Ishikawa (cell line): ENCODE measurements around the gene KLHL7.

Experiments
- CEBPB ChIP-seq: IDR thresholded peaks from 2 replicates; pipeline ENCODE4 v1.6.1; 2012
- CREB1 ChIP-seq: IDR thresholded peaks from 2 replicates; pipeline ENCODE4 v1.6.1; 2012; ENCODE audit warnings: low read depth
- EGR1 ChIP-seq: IDR thresholded peaks from 2 replicates; pipeline ENCODE4 v1.6.1; 2012
- EP300 ChIP-seq: IDR thresholded peaks from 2 replicates; pipeline ENCODE4 v1.6.1; 2012; ENCODE audit warnings: borderline replicate concordance
- FOXM1 ChIP-seq: IDR thresholded peaks from 2 replicates; pipeline ENCODE4 v1.6.1; 2012; ENCODE audit warnings: low read depth, borderline replicate concordance
- MAX ChIP-seq: IDR thresholded peaks from 2 replicates; pipeline ENCODE4 v1.6.1; 2012
- NFIC ChIP-seq: IDR thresholded peaks from 2 replicates; pipeline ENCODE4 v1.6.1; 2012
- RAD21 ChIP-seq: IDR thresholded peaks from 2 replicates; pipeline ENCODE4 v1.6.1; 2012; ENCODE audit warnings: low read depth
- REST ChIP-seq: IDR thresholded peaks from 2 replicates; pipeline ENCODE4 v1.6.1; 2012; ENCODE audit warnings: low read depth, mild to moderate bottlenecking
- TAF1 ChIP-seq: IDR thresholded peaks from 2 replicates; pipeline ENCODE4 v1.6.1; 2012; ENCODE audit warnings: low read depth, mild to moderate bottlenecking
- TCF12 ChIP-seq: IDR thresholded peaks from 2 replicates; pipeline ENCODE4 v1.6.1; 2012; ENCODE audit warnings: low read depth
- TEAD4 ChIP-seq: IDR thresholded peaks from 2 replicates; pipeline ENCODE4 v1.6.1; 2012
- USF1 ChIP-seq: IDR thresholded peaks from 2 replicates; pipeline ENCODE4 v1.6.1; 2012
- YY1 ChIP-seq: IDR thresholded peaks from 2 replicates; pipeline ENCODE4 v1.6.1; 2012; ENCODE audit warnings: low read depth
- ZBTB7A ChIP-seq: IDR thresholded peaks from 2 replicates; pipeline ENCODE4 v1.6.1; 2012; ENCODE audit warnings: low read depth

The KLHL7 gene

GRCh38 chr7:23067271-23067670 lies 38.3 kb upstream of the KLHL7 start:
- no peak for TF ChIP-seq ZBTB7A
- TF ChIP-seq FOXM1 = no peak
- no peak for TF ChIP-seq NFIC
- TF ChIP-seq EGR1 = no peak
- TF ChIP-seq USF1 = no peak
- no peak for TF ChIP-seq MAX
- TF ChIP-seq YY1 = no peak
- no peak for TF ChIP-seq TCF12

GRCh38 chr7:23072048-23072447 lies 33.5 kb upstream of the KLHL7 start:
- no peak for TF ChIP-seq EP300
- TF ChIP-seq RAD21 = peak; percentile 26; the same call in 1 of the 2 replicates

- TF ChIP-seq TCF12 = no peak
- no peak for TF ChIP-seq RAD21
- TF ChIP-seq FOXM1 = no peak
- TF ChIP-seq YY1 = no peak
- TF ChIP-seq TAF1 = no peak
- TF ChIP-seq NFIC = no peak
- TF ChIP-seq ZBTB7A = no peak
- no peak for TF ChIP-seq REST
- TF ChIP-seq CREB1 = no peak
- no peak for TF ChIP-seq USF1
- no peak for TF ChIP-seq TEAD4
These were observed 32.7 kb upstream of the KLHL7 start for GRCh38 chr7:23072922-23073321.

- TF ChIP-seq ZBTB7A (no peak), NFIC (peak; percentile 36; the same call in 1 of the 2 replicates), MAX (no peak), USF1 (no peak), EGR1 (no peak), TAF1 (no peak), YY1 (no peak), RAD21 (no peak), CREB1 (no peak)
These were observed 30.9 kb upstream of the KLHL7 start for GRCh38 chr7:23074443-23075261.

GRCh38 chr7:23075571-23075970 lies 30.0 kb upstream of the KLHL7 start:
- TF ChIP-seq ZBTB7A (no peak), FOXM1 (no peak), MAX (no peak), REST (no peak), YY1 (no peak), TEAD4 (no peak), NFIC (no peak), EP300 (no peak), RAD21 (no peak), TAF1 (no peak), USF1 (no peak), CEBPB (no peak), CREB1 (no peak), EGR1 (no peak), TCF12 (no peak)
